CD4-positive, alpha-beta T cell treated with Interferon gamma for 1 hour (primary cell): ENCODE results near the gene ZBTB5.
"Not testable (repeated sequence)": the region's sequence is repeated elsewhere in the genome, so short reads cannot be mapped to it uniquely, and the experiment has no call there.

Experiments
- DNase-seq: peaks from one replicate; pipeline ENCODE4 v3.0.0-alpha.2; 2020

ZBTB5 gene

DNA sequence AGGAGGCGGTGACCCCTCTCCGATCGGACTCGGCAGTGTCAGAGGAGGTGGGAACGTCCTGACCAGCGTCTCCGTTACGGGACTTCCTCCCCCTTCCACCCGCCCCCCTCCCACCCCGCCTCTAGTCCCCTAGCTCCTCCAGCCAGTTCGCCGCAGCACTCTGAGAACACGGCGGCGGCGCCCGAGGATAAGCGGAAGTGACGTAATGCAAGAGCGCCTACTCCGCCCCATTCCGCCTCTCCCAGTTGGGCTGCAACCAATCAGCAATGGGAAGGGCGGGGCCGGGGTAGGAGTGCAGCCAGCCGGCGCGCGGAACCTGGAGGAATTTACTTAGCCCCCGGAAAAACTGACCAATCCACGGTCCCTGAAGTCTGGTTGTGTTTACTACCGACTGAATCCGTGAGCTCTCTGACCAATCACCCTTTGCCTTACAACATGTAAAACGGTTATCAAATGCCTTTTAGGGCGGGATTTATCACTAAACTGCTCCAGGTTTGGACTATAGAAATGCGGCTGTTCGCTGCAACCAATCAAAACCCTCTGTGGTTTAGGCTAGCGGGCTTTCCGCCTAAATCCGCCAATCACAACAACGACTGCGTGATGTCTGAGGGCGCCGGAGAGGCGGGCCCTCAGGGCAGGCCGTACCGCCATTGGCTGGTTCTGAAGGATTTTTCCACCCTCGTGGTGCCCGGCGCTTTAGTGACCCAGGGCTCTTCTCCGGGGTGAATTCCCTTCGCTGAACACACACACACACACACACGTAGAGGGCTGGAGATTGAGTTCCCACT is at the start of gene ZBTB5:
ZBTB5 (minus strand) TSS at position 202 of the 788 bp plus-strand sequence. CDS start 22,899 bp downstream, outside the sequence.
- DNase-seq, result peak; percentile 99

DNA sequence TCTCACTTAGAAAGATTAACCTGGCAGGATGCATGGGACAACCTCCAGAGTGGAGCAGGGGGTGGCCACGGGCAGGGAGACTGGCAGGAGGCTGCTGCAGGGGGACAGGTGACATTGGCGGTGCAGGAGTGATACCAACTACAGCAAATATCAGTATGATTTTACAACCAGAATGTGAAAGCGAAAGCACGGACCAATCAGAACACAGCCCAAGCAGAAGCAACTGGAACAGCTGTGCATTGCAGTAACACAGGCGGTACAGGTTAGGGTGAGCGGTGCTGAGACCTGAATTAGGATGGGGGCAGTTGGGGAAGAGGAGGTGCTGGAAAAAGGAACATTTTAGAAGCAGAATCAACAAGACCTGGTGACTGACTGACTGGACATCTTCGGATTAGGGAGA is 49.7 kb upstream of the ZBTB5 start:
- no peak for DNase-seq

DNA sequence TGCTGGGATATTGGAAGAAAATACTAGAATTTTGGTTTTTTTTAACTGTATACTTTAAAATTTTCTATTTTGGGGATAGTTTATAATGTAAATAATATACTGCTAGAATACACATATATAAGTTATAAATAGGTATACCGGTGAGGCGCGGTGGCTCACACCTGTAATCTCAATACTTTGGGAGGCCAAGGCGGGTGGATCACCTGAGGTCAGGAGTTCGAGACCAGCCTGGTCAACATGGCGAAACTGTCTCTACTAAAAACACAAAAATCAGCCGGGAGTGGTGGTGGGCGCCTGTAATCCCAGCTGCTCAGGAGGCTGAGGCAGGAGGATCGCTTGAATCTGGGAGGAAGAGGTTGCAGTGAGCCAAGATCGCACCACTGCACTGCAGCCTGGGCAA is 49.2 kb upstream of the ZBTB5 start:
- DNase-seq, result not testable (repeated sequence)

- peak; percentile 59 for DNase-seq
These were observed 47.2 kb upstream of the ZBTB5 start for GRCh38 chr9:37512437-37512836.

- no peak for DNase-seq
These were observed 46.1 kb upstream of the ZBTB5 start for GRCh38 chr9:37511016-37512010.

GRCh38 chr9:37510053-37510452 is 44.8 kb upstream of the ZBTB5 start:
- not testable (repeated sequence) for DNase-seq

DNA sequence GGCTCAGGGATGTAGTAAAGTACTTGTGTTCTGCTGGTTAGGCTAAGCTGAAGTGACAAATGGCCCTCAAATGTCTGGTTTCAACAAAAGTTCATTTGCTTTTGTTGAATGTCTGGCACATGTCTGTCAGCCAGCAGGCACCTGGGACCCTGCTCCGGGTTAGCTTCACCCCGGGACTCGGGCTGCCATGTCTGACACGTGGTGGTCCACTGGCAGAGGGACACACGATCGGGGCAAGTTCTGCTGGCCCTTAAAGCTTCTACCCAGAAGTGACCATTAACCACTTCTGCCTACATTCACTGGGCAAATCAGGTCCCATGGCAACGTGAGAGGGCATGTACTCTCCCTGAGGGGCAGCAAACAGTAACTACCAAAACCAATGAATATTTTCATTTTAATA is 44.3 kb upstream of the ZBTB5 start:
- no peak for DNase-seq

DNA sequence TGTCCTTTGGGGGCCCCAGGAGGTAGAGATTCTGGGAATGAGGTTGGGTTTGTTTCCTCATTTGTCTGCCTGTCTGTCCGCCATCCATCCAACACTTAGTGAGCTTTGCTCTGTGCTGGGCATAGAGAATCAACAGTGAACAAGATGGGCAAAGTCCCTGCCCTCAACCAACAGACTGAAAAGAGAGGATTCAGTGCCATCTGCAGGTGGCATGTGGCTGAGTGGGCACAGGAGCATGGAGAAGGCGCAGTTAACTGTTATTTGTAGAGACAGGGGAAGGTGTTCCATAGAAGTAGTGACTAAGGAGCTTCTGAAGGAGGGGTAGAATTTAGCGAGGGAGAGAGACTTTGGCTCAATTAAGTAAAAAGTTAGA is 43.6 kb upstream of the ZBTB5 start:
- no peak for DNase-seq

DNA sequence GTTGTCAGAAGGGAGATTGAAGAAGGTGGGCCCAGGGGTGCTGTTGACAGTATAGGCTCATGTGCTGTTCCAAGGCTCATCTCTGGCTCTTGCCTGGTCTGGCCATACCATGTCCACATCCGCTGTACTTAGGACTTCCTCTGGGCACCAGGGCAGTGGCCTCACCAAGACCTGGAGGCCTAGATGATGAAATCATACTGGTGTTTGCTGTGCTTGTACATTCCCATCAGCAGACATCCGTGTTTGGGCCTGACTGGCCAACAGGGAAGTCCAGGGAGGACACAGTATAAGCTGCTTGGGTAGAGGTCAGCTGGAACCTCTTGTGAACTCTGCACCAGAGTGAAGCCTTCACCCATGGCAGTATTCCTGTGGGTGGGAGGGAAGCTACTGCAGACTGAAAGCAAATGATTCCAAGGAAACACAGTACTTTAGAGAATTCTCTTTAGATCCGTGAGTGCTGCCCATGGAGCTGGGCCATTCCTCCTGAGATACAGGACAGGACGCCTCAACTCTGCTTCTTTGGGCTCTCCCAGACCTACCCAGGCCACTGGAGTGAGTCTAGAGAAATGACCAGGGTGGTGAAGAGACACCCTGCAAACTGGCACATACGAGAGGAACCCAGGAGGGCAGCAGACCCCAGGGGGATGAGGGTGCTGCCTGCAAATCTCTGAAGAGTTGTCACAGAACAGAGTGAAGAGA is 43.0 kb upstream of the ZBTB5 start:
- DNase-seq, result no peak

- no peak for DNase-seq
These were observed 42.4 kb upstream of the ZBTB5 start for GRCh38 chr9:37507566-37508134.

DNA sequence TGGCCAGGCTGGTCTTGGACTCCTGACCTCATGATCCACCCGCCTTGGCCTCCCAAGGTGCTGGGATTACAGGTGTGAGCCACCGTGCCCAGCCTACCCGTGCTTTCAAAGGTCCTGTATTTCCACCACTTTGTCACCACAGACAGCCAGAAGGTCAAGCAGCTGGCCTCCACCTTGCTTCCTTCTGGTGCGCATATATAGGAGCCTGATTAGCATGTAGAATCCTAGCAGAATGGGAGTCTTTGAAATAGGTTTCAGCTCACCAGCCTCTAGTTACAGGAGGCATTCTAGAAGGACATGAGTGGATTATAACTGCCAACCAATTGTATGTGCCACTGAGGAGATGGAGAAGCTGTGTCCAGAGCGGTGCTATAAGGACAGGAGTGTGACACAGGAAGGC is 39.4 kb upstream of the ZBTB5 start:
- DNase-seq, result no peak

- DNase-seq, result peak; percentile 65
These were observed 38.5 kb upstream of the ZBTB5 start for GRCh38 chr9:37503736-37504135.

DNA sequence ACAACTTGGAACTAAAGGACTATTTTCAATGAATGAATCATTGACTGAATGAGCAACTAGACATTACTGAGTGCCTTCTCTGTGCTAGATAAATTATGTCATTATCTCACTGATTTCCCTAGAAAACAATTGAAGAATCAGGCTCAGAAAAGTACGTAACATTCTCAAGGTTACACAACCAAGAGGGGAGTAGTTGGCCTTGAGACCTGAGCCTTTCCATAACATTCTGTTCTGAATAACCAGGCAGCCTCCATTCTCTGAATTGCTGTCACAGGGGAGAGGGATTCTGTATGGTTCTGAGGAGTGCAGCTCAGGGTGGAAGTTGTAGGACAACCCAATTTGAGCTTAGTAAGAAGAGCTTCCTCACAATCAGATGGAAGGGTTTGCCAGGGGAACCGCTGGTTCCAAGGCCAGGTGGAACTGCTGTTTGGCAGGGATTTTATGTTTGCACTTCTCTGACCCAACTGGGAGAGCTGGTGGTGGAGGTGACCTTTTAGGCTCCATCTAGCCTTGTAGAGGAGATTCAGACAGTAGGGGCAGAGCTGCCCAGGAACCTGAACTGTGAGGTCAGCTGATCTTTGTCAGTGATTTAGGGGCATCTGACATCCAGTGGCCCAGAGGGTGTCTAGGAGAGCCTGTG is 36.8 kb upstream of the ZBTB5 start:
- DNase-seq, result no peak

DNA sequence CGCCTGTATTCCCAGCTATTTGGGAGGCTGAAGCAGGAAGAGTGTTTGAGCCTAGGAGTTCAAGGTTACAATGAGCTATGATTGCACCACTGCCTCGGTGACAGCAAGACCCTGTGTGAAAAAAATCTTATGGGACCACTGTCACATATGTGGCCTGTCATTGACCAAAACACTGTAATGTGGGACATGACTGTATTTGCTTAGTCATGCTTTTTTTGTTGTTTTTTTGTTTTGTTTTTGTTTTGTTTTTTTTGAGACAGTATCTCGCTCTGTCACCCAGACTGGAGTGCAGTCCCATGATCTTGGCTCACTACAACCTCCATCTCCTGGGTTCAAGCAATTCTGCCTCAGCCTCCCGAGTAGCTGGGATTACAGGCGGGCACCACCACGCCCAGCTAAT is 34.0 kb upstream of the ZBTB5 start:
- DNase-seq, result no peak

DNA sequence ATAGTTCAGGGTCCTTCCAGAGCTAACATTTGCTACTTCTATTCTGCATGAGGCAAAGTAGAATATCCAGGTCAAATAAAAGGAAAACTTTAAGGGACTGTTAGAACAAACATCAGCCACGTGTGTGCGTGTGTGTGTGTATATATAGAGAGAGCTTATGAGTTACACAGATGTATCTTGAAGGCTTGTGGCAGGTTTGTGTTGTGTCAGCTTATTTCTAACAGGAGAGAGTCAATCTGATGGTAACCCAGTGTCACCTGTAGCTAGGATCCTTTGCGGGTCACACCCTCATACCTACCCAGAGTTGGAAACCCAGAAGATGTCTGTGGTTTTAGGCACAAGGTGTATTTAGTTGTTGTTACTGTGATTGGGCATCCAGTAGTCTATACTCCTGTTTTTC is 33.2 kb upstream of the ZBTB5 start:
- DNase-seq, result no peak

GRCh38 chr9:37497320-37497719 is 32.1 kb upstream of the ZBTB5 start:
- no peak for DNase-seq

DNA sequence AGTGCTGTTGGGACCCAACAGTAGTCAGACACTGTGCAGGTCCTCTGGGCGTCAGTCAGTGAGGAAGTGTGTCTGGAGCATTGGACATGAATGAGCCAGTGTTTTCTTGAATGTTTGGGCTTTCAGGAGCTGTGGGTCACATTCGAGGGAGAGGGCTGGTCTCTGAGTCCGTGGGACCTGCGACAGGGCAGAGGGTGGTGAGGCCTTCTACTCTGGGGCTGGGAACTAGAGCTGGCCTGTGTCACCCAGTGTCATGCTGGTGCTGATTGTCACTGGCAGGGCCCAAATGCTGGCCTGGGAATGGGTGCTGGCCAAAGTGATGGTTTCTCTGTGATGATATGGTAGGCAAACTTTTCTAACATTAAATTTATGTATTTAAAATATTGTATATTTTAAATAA is 30.8 kb upstream of the ZBTB5 start:
- no peak for DNase-seq

DNA sequence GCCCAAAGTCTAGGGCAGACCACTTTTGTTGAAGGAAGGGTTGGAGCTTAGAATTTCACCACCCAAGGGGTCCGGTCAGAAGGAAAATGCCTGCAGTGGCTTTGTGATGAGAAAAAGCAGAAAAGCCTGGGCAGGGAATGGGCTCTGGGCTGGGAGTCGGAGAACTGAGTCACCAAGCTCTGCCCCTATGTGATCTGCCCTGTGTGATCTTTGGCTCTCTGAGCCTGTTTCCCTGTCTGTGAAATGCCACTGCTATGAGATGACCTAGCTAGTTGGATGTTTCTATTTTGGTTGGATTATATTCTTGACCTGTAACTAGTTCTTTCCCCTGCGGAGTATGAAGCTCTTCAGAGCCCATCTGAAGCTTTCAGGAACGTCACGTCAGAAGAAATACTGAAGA is 30.3 kb upstream of the ZBTB5 start:
- DNase-seq, result no peak

DNA sequence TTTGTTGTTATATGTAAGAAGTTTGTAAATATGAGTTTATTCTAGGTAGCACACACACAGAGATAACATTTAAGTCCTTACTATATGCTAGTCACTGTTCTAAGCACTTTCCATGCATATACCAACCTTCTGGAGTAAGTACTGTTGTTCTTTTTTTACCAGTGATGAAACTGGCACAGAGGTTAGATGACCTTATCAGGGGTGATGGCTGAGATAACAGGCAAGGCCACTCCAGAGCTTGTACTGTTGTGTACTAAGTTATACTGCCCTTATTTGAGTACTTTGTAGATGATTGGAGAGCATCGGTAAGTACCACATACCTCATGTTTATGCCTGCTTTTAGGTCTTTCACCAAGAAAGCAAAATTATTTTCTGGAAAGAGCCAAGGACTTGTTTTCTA is 26.7 kb upstream of the ZBTB5 start:
- no peak for DNase-seq

DNA sequence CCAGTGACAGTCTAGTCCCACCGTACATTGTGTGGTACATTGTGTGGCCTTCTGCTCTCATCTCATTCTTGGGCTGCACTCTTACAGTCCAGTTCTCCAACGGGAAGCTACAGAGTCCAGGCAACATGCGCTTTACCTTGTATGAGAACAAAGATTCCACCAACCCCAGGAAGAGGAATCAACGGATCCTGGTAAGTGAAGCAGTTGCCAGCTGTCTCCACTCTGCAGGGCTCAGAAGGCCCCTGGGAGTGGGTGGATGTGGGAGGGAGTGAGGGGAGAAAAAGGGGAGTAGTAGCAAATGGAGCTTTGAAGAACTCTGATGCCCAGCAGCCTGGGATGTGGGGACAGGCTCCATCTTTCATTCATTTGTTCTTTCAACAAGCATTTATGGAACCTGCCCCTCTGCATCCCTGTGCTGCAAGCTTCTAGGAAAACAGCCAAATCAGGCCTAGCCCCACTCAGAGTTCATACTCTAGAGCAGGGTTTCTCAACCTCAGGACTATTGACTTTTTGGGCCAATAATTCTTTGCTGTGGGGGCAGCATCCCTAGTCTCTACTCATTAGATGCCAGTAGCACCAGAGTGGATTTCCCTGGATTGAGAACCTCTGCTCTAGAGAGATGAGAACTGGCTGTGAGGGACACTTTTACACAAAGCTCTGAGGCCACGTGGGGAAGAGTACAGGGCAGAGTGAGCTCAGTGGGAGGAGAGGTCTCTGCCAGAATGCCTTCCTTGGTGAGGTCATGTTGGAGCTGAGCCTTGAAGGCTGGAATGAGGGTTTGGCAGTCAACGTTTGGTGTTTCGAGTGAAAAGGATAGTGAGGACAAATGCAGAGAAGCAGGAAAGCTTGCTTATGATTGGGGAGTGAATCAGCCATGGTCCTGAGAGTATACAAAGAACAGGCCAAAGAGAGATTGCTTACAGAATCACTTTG is 21.6 kb upstream of the ZBTB5 start:
- DNase-seq, result no peak

DNA sequence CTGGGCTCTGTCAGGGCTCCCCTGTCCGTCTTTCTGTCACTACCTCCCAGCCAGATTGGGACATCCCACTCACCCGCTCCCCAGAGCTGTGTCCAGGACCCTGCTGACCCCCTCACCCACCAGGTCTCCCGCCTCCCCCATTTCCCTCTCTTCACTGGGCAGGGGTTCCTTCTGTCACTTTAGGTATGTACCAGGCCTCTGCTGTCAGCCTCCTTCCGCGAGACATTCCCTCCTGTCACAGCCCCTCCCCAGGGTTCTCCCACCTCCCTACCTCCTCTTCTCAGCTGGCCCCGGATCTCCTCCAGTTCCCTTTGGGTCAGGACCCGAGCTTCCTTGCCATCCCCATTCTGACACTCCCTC is 21.0 kb upstream of the ZBTB5 start:
- no peak for DNase-seq
